GM12874 (cell line): Measurements from ENCODE around the gene DCP1A.

Experiments
- TF ChIP-seq, protein P1 (sequence below): IDR thresholded peaks from 2 replicates; pipeline ENCODE4 v1.5.1; 2011; ENCODE audit warnings: low read depth, mild to moderate bottlenecking, control low read depth, low read length, moderate library complexity; ENCODE audit not compliant: insufficient read depth

Gene DCP1A

DNA sequence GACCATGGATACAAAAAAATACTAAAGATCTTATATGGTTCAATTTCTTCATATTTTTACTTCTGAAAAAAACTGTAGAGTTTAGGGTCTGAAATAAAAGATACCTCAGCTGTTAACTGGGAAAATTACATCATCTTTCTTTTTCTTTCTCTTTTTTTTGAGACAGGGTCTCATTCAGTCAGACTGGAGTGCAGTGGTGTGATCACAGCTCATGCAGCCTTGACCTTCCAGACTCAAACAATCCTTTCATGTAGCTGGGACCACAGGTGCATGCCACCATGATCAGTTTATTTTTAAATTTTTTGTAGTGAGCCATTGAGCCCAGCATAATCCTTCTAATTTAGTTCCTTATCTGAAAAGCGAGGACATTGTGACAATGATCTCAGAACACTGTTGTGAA, 51.9 kb downstream of the DCP1A start:
- TF ChIP-seq, protein P1, sequence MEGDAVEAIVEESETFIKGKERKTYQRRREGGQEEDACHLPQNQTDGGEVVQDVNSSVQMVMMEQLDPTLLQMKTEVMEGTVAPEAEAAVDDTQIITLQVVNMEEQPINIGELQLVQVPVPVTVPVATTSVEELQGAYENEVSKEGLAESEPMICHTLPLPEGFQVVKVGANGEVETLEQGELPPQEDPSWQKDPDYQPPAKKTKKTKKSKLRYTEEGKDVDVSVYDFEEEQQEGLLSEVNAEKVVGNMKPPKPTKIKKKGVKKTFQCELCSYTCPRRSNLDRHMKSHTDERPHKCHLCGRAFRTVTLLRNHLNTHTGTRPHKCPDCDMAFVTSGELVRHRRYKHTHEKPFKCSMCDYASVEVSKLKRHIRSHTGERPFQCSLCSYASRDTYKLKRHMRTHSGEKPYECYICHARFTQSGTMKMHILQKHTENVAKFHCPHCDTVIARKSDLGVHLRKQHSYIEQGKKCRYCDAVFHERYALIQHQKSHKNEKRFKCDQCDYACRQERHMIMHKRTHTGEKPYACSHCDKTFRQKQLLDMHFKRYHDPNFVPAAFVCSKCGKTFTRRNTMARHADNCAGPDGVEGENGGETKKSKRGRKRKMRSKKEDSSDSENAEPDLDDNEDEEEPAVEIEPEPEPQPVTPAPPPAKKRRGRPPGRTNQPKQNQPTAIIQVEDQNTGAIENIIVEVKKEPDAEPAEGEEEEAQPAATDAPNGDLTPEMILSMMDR, result no peak

DNA sequence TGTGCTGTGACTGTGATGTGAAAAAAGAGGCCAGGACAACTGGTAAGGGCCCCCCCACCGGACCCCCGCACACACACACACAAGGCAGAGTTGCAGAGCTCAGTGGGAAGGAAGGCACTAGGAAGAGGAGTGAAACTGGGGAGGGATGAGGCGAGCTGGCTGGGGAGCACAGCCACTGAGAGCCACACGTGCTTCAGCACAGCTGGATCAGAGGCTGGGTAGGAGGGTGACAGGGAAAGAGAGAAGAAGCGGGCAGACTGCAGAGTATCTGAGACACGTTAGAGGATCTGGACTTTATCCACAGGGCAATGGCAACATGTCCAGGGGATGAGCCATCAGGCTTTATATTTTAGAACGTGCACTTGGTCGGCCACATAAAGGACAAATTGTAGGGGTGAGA, 53.5 kb downstream of the DCP1A start:
- TF ChIP-seq, protein P1, result no peak

DNA sequence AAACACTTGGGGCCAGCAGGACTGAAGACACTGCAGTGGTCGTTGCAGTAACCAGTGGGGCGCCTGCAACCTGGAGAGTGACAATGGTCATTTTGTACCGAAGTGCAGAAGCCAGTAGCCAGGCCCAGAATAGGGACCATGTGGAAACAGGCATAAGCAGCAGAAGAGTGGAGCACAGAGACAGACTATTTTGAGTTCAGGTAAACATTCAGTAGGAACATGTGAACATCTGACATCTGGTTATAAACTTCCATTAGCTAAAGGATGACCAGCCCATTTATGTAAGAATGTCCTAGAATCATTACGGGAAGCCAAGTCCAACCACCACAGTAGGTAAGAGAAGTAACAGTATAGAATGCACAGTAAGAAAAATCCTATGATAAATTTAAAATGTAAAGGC, 59.1 kb downstream of the DCP1A start:
- TF ChIP-seq, protein P1, result no peak

DNA sequence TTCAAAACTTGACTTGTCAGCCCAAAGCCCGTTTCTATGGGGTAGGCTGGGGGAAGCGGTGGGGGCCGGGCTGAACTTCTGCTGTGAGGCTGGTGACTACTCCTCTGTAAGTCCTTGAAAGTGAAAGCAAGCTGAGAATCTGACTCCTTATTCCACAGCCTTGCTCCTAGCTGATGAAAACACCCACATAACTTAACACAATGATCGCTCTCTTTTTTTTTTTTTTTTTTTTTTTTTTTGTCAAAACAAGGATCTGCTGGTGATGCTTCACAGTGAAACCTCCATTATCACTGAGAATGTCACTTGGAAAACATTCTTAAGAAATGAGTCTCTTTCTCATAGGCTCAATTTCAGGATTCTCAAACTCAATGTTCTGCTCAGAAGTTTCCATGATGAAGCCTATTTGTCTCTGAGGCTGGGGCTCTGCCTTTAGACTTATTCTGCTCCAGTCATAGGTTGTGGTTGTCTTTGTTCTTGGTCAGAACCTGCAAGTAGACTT, 60.2 kb downstream of the DCP1A start:
- TF ChIP-seq, protein P1, result no peak

DNA sequence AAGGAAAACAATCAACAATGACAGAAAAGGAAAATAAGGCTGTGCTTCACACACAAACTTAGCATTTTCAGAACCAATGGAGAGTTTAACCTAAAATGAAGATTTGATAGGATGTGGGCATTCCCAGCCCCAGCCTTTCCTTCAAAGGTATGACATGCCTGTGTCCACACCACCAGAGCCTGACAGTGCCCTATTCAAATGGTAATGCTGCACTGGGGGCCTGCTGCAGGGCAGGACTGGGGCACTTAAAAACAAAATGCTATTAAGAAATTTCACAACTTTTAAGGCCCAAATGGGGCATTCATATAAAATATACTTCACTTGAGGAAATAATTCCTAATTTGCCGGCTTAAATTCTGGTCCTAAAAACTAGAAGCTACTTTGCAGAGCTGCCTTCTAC, 60.6 kb downstream of the DCP1A start:
- TF ChIP-seq, protein P1, result no peak

DNA sequence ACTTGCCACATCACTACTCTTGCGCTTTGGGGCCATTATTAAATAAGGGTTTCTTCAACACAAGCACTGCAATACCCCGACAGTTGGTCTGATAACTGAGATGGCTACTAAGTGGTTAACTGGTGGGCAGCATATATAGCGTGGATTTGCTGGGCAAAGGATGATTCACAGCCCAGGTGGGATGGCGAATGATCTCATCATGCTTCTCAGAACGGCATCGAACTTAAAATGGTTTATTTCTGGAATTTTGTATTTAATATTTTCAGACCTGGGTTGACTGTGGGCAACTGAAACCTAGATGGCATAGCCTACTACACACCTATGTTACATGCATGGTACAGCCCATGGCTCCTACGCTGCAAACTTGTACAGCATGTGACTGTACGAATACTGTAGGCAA, 64.8 kb downstream of the DCP1A start:
- TF ChIP-seq, protein P1, result no peak

DNA sequence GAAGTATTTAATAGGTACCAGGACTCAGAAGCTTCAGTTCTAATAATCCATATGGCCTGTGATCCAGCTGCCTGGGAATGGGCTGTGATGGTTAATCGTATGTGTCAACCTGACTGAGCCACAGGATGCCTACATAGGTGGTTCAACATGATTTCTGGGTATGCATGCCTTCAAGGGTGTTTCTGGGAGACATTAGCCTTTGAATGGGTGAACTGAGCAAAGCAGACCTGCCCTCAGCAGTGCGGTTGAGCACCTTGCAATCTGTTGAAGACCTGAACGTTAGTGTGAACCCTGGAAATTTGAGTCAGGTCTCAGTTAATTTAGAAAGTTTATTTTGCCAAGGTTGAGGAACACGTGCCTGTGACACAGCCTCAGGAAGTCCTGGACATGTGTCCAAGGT, 68.7 kb downstream of the DCP1A start:
- TF ChIP-seq, protein P1, result no peak
